Nephron (organoid): Measurements from ENCODE around the gene ALDOA.

Experiments used
- H3K27ac Mint-ChIP-seq, 3 experiments: 2 replicates each; pipeline ENCODE4 v1.8.0; 2020; ENCODE audit warnings: mixed read lengths in 3 of 3, mild to moderate bottlenecking in 2 of 3, moderate library complexity in 1 of 3
- H3K27me3 Mint-ChIP-seq: 2 replicates; pipeline ENCODE4 v1.8.0; 2021; ENCODE audit warnings: low read depth, mild to moderate bottlenecking, moderate library complexity, mixed read lengths
- H3K36me3 Mint-ChIP-seq: 2 replicates; pipeline ENCODE4 v1.8.0; 2020; ENCODE audit warnings: low read depth, mixed read lengths
- H3K4me1 Mint-ChIP-seq: 2 replicates; pipeline ENCODE4 v1.8.0; 2020; ENCODE audit warnings: mixed read lengths
- H3K4me3 Mint-ChIP-seq, 3 experiments: 2 replicates each; pipeline ENCODE4 v1.8.0; 2020; ENCODE audit warnings: mild to moderate bottlenecking in 3 of 3, mixed read lengths in 3 of 3, moderate library complexity in 2 of 3
- H3K9me3 Mint-ChIP-seq: 2 replicates; pipeline ENCODE4 v1.8.0; 2020; ENCODE audit warnings: mixed read lengths
- CTCF ChIP-seq, 3 experiments: fragments of 200-600 bp; sonication (generic); IDR thresholded peaks; one replicate each; pipeline ENCODE4 v1.5.0; 2021; ENCODE audit warnings: antibody characterized with exemption in 3 of 3; ENCODE audit not compliant: unreplicated experiment in 3 of 3

ALDOA gene

DNA sequence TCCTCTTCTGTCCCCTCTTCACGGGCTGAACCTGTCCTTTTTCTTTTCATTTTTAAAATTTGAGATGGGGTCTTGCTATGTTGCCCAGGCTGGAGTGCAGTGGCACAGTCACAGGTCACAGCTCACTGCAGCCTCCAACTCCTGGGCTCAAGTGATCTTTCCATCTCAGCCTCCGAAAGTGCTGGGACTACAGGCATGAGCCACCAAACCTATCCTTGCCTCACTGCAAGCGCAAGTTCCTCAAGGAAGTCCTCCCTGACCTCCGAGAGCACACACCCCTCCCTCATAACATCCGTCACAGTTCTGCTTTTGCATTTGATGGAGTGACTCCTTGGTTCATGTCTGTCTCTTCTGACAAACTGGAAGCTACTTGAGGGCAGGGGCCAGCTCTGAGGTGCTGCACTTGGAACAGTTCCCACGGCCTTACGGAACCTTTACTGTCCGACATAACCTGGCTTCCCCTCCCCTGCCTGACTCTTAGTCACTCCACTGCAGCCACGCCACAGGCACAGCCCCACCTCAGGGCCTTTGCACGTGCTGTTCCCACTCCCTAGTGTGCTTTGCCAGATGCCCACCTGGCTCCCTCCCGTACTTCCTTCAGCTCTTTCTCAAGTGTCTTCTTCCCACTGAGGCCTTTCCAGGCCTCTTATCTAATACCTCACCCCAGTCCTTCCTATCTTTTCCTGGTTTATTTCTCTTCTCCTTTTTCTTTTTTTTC lies 21.8 kb downstream of the ALDOA start:
- H3K4me1 Mint-ChIP-seq, result peaks cover 19% of the 10 kb centered on the region
- peaks cover 27% of the 10 kb centered on the region for H3K36me3 Mint-ChIP-seq

DNA sequence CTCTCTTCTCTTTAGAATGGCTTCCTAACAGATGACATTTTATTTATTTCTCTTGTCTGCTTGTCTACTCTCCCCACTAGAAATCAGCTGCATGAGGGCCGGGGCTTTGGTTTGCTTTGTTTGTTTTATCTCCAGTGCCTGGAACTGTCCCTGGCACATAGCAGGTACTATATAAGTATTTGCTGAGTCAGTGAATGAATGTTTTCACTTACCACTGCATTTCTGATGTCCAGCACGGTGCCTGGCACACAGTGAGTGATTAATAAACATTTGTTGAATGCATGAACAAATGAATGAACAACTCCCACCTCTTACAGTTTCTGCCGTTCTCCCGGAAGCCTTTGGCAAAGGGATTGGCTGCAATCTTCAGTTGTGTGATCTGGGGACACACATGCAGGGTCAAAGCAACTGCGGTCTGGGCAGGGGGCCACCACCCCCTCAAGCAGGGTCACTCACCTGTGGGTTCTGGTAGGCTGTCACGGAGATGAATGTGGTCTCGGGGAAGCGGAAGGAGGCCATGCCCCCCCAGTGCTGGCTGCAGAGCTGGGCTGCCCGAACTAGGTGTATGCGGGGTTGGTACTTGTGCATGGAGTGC lies 22.8 kb downstream of the ALDOA start:
- Mint-ChIP-seq H3K4me1 (peaks cover 27% of the 10 kb centered on the region), H3K36me3 (peaks cover 20% of the 10 kb centered on the region), H3K27ac (peak overlapping the region in 1 of 3 experiments; percentile 56), H3K27me3 (no peaks in the 10 kb centered on the region), H3K4me3 (peak overlapping the region in 1 of 3 experiments; percentile 62), H3K9me3 (no peaks in the 10 kb centered on the region)
- TF ChIP-seq CTCF (IDR thresholded peaks at IDR 0.05; ENCODE audit: unreplicated experiment in 3 of 3), result no peak

More for the DNA sequence above, 21.8 kb downstream of the ALDOA start:
- Mint-ChIP-seq H3K27ac (no peak overlapping the region), H3K9me3 (no peaks in the 10 kb centered on the region), H3K4me3 (no peak overlapping the region), H3K27me3 (no peaks in the 10 kb centered on the region)
- no peak for TF ChIP-seq CTCF (IDR thresholded peaks at IDR 0.05; ENCODE audit: unreplicated experiment in 3 of 3)

GRCh38 chr16:30088832-30089624 lies 23.5 kb downstream of the ALDOA start:
- peaks cover 29% of the 10 kb centered on the region for H3K4me1 Mint-ChIP-seq

DNA sequence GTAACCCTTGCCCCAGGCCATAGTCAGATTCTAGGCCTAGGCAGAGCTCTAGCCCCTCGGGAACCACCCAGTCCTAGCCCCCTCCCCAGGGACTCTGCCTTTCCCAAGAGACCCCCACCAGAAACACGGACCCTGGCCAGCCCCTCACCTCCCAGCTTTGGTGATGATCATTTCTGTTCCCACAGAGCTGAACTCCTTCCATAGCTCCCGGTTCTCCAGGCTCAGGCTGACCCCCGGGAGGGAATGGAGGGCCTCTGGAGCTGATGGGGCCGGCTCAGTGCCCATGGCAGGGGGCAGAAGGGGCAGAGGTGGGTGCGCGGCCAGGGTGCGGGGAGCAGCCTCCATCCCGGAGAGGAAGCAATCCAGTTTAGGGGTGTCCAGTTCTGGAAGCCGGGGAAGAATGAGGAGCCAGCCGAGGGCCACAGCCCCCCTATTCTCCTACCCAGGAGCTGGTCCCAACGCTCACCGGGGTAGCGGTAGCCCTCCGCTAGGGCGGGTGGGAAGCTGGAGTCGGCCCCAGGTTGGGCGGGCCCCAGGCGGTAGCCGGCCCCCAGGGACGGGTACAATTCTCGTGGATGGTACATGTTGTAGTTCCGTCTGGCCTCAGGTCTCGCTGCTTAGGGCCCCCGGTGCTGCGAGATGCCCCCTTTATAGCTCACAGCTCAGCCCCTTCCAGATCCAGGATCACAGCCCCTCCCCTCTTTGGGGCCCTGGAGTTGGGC lies 25.2 kb downstream of the ALDOA start:
- H3K36me3 Mint-ChIP-seq, result peaks cover 14% of the 10 kb centered on the region
- H3K4me3 Mint-ChIP-seq, result peak overlapping the region; percentile 56 to 77 (median 64)
- no peak for TF ChIP-seq CTCF (IDR thresholded peaks at IDR 0.05; ENCODE audit: unreplicated experiment in 3 of 3)
- H3K9me3 Mint-ChIP-seq, result no peaks in the 10 kb centered on the region
- peak overlapping the region in 2 of 3 experiments; percentile 44 to 73 for H3K27ac Mint-ChIP-seq
- H3K4me1 Mint-ChIP-seq, result peaks cover 38% of the 10 kb centered on the region
- no peaks in the 10 kb centered on the region for H3K27me3 Mint-ChIP-seq

More at GRCh38 chr16:30088832-30089624, 23.5 kb downstream of the ALDOA start:
- H3K27ac Mint-ChIP-seq, result peak overlapping the region in 1 of 3 experiments; percentile 32
- H3K27me3 Mint-ChIP-seq, result no peaks in the 10 kb centered on the region
- no peak for TF ChIP-seq CTCF (IDR thresholded peaks at IDR 0.05; ENCODE audit: unreplicated experiment in 3 of 3)
- peaks cover 17% of the 10 kb centered on the region for H3K36me3 Mint-ChIP-seq
- H3K4me3 Mint-ChIP-seq, result peak overlapping the region in 2 of 3 experiments; percentile 35 to 77
- H3K9me3 Mint-ChIP-seq, result no peaks in the 10 kb centered on the region

DNA sequence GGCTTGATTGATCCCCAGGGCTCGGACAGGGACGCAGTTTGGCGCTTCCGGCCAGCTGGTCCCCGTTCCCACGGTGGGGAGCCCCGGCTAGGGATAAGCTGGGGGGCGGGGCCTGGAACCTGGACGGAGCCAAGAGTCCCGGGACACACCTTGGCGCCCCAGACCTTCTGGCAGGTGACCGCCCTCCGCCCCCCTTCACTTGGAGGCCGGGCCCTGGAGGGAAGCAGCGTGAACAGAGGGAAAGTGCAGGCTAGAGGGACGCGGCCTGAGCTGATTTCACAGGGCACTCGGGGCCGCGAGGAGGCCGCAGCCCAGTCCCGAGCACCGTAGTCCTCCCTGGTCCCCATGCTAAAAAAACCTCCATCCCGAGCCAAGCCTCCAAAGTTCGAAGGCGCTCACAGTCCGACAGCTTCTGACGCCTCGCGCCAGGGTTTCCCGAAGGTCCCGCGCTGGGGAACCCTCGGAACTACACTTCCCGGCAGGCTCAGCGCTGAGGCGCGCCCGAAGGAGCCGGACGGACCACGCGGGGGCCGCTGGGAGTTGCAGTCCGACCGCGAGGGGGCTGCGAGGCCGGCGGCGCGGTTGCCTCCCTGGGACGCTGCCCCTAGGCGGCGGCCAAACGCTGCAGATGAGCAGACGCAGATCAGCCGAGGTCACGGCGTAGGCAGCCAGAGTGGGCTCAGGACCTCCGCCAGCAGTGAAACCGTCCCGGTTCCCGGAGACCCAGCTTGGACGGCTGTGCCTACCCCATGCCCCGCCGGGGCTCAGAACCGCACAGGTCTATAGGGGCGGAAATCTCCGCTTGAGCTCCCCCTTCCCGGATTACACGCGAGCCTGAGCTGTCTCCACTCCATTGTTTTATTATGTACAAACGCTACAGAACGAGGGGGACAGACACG lies 26.2 kb downstream of the ALDOA start, which contains the start of gene TBX6:
Gene TBX6 (minus strand): TSS at position 451 of the 899 bp plus-strand sequence. CDS start 731 bp downstream, outside the sequence.
- Mint-ChIP-seq H3K4me1 (peaks cover 41% of the 10 kb centered on the region), H3K9me3 (no peaks in the 10 kb centered on the region), H3K4me3 (peak within 1 kb of the TSS; percentile 87 to 91 (median 91)), H3K27ac (peak within 1 kb of the TSS; percentile 82 to 95 (median 83)), H3K36me3 (peaks cover 14% of the 10 kb centered on the region), H3K27me3 (no peaks in the 10 kb centered on the region)
- peak; percentile 64 to 79 (median 69) for TF ChIP-seq CTCF (IDR thresholded peaks at IDR 0.05; ENCODE audit: unreplicated experiment in 3 of 3)
